ENCODE data around the gene LRG1.

- TF ChIP-seq CTCF (IDR thresholded peaks at IDR 0.05) (no peak), POLR2A (IDR thresholded peaks at IDR 0.05) (no peak)
Observed at GRCh38 chr19:4541114-4541805, 1.4 kb upstream of the LRG1 start.

All from adrenal gland (tissue), 5 donors.